ENCODE measurements around the gene CD93. TPM values are rescaled to one million over a fixed set of nuclear protein-coding genes. Genes with fewer than 3 reads are reported as not detected.

CD93 gene
- total RNA-seq, 4 donors from 2014 or later = 6.3 to 14.3 (median 7.9) TPM

- H3K27ac ChIP-seq = no peak overlapping the region
- intact Hi-C loops (cut with DNase I; ENCODE audit: low total_unique reads) (no loop called here), in situ Hi-C loops (cut with MboI; ENCODE audit: low pct_ligation_motif_present in 1 of 4, low pct_unique_long_range_greater_than_20kb in 1 of 4, low sequenced_read_pairs in 3 of 4) (no loop called here)
- WGBS, 2 donors (ENCODE audit: low coverage in 1 of 2) = 80% methylated on average over 5 of the region's 9 CpGs; no CpG with 5 or more reads in 1 of the 2 donors
- TF ChIP-seq POLR2A (IDR thresholded peaks at IDR 0.05) (no peak), CTCF (IDR thresholded peaks at IDR 0.05) (no peak), POLR2AphosphoS5 (IDR thresholded peaks at IDR 0.05) (no peak), EP300 (IDR thresholded peaks at IDR 0.05; ENCODE audit: low read depth) (no peak)
- no peaks in the 10 kb centered on the region for H3K9me3 ChIP-seq
- DNase-seq = no peak
- H3K4me1 ChIP-seq = peaks cover 0 to 3% (median 0%) of the 10 kb centered on the region in 4 donors
- no peak overlapping the region for H3K4me3 ChIP-seq
- no peaks in the 10 kb centered on the region for H3K36me3 ChIP-seq
- no peaks in the 10 kb centered on the region for H3K27me3 ChIP-seq
Observed at GRCh38 chr20:23122321-23122720, 36.2 kb upstream of the CD93 start.

GRCh38 chr20:23121751-23122320 lies 35.7 kb upstream of the CD93 start:
- H3K9me3 ChIP-seq = no peaks in the 10 kb centered on the region
- DNase-seq = no peak
- peaks cover 0 to 3% (median 0%) of the 10 kb centered on the region in 4 donors for H3K4me1 ChIP-seq
- H3K36me3 ChIP-seq = no peaks in the 10 kb centered on the region
- in situ Hi-C loops (cut with MboI; ENCODE audit: low pct_ligation_motif_present in 1 of 4, low pct_unique_long_range_greater_than_20kb in 1 of 4, low sequenced_read_pairs in 3 of 4) (no loop called here), intact Hi-C loops (cut with DNase I; ENCODE audit: low total_unique reads) (no loop called here)
- H3K4me3 ChIP-seq = no peak overlapping the region
- TF ChIP-seq POLR2AphosphoS5 (IDR thresholded peaks at IDR 0.05) = no peak
- TF ChIP-seq CTCF (IDR thresholded peaks at IDR 0.05) = no peak
- no peak for TF ChIP-seq EP300 (IDR thresholded peaks at IDR 0.05; ENCODE audit: low read depth)
- no peak for TF ChIP-seq POLR2A (IDR thresholded peaks at IDR 0.05)
- H3K27me3 ChIP-seq = no peaks in the 10 kb centered on the region
- H3K27ac ChIP-seq = no peak overlapping the region
- WGBS, 2 donors (ENCODE audit: low coverage in 1 of 2) = 88 to 89% methylated on average over 3 to 9 of the region's 9 CpGs

- H3K36me3 ChIP-seq = no peaks in the 10 kb centered on the region
- DNase-seq = no peak
- H3K4me3 ChIP-seq = no peak overlapping the region
- H3K4me1 ChIP-seq = peaks cover 0 to 3% (median 0%) of the 10 kb centered on the region in 4 donors
- no peaks in the 10 kb centered on the region for H3K9me3 ChIP-seq
- intact Hi-C loops (cut with DNase I; ENCODE audit: low total_unique reads) (no loop called here), in situ Hi-C loops (cut with MboI; ENCODE audit: low pct_ligation_motif_present in 1 of 4, low pct_unique_long_range_greater_than_20kb in 1 of 4, low sequenced_read_pairs in 3 of 4) (no loop called here)
- H3K27me3 ChIP-seq = no peaks in the 10 kb centered on the region
- no peak overlapping the region for H3K27ac ChIP-seq
- 73% methylated on average over 15 of the region's 15 CpGs; no CpG with 5 or more reads in 1 of the 2 donors for WGBS, 2 donors (ENCODE audit: low coverage in 1 of 2)
- TF ChIP-seq CTCF (IDR thresholded peaks at IDR 0.05) = no peak
- TF ChIP-seq POLR2AphosphoS5 (IDR thresholded peaks at IDR 0.05) = no peak
- no peak for TF ChIP-seq POLR2A (IDR thresholded peaks at IDR 0.05)
- no peak for TF ChIP-seq EP300 (IDR thresholded peaks at IDR 0.05; ENCODE audit: low read depth)
Observed at GRCh38 chr20:23120936-23121750, 35.0 kb upstream of the CD93 start.

- WGBS, 2 donors (ENCODE audit: low coverage in 1 of 2) = 94 to 100% methylated on average over 1 to 6 of the region's 7 CpGs
- TF ChIP-seq POLR2A (IDR thresholded peaks at IDR 0.05) (no peak), EP300 (IDR thresholded peaks at IDR 0.05; ENCODE audit: low read depth) (no peak), POLR2AphosphoS5 (IDR thresholded peaks at IDR 0.05) (no peak), CTCF (IDR thresholded peaks at IDR 0.05) (no peak)
- no peak for DNase-seq
- Histone ChIP-seq H3K4me3 (no peak overlapping the region), H3K9me3 (no peaks in the 10 kb centered on the region), H3K4me1 (peaks cover 0 to 3% (median 0%) of the 10 kb centered on the region in 4 donors), H3K27me3 (no peaks in the 10 kb centered on the region), H3K27ac (peak overlapping the region in 1 of 4 donors; percentile 12), H3K36me3 (no peaks in the 10 kb centered on the region)
- in situ Hi-C loops (cut with MboI; ENCODE audit: low pct_ligation_motif_present in 1 of 4, low pct_unique_long_range_greater_than_20kb in 1 of 4, low sequenced_read_pairs in 3 of 4) = no loop called here
- intact Hi-C loops (cut with DNase I; ENCODE audit: low total_unique reads) = no loop called here
Observed at GRCh38 chr20:23120261-23120660, 34.1 kb upstream of the CD93 start.

Data from transverse colon (tissue), 4 donors.